Central memory CD4-positive, alpha-beta T cell (primary cell): ENCODE results near the gene LRP8.
A peak's percentile ranks its signal among the peaks of the same experiment; 100 is the strongest.
"Not testable (repeated sequence)": the region's sequence is repeated elsewhere in the genome, so short reads cannot be mapped to it uniquely, and the experiment has no call there.

ENCODE experiments used
- DNase-seq: peaks from one replicate; pipeline ENCODE4 v3.0.0; 2022

Gene LRP8

DNA sequence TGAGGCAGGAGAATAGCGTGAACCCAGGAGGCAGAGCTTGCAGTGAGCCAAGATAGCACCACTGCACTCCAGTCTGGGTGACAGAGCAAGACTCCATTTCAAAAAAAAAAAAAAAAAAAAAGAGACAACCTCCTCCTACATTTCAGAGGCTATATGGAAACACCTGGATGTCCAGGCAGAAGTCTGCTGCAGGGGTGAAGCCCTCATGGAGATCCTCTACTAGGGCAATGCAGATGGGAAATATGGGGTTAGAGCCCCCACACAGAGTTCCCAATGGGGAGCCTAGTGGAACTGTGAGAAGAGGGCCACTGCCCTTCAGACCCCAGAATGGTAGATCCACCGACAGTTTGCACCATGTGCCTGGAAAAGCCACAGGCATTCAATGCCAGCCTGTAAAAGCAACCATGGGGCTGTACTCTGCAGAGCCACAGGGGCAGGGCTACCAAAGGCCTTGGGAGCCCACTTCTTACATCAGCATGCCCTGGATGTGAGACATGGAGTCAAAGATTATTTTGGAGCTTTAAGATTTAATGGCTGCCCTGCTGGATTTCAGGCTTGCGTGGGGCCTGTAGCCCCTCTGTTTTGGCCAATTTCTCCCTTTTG is 121.7 kb downstream of the LRP8 start:
- DNase-seq, result not testable (repeated sequence)

GRCh38 chr1:53205496-53205895 is 122.4 kb downstream of the LRP8 start:
- DNase-seq, result not testable (repeated sequence)

GRCh38 chr1:53203466-53203865 is 124.4 kb downstream of the LRP8 start:
- DNase-seq, result no peak

- no peak for DNase-seq
Observed at GRCh38 chr1:53198241-53198651, 129.6 kb downstream of the LRP8 start.

GRCh38 chr1:53197291-53198200 is 130.3 kb downstream of the LRP8 start:
- no peak for DNase-seq

GRCh38 chr1:53196485-53197290 is 131.2 kb downstream of the LRP8 start, which contains the start of gene CPT2:
Gene CPT2 (plus strand): TSS chr1:53196824. CDS start chr1:53196944, 120 bp downstream.
- peak; percentile 91 for DNase-seq

- no peak for DNase-seq
Observed at GRCh38 chr1:53196017-53196484, 131.8 kb downstream of the LRP8 start.

- DNase-seq, result no peak
Observed at GRCh38 chr1:53195246-53196016, 132.4 kb downstream of the LRP8 start.
